Measurements from ENCODE around the gene DCXR. TPM values are rescaled to one million over a fixed set of nuclear protein-coding genes. Genes with fewer than 3 reads are reported as not detected.
A peak's percentile ranks its signal among the peaks of the same experiment; 100 is the strongest.

The DCXR gene
- 144 TPM for total RNA-seq
- long read RNA-seq, transcript DCXR-213 (7 exons, 915 nt) = minor isoform, 10 of 149 reads
- long read RNA-seq, transcript DCXR-212 (5 exons, 715 nt) = minor isoform, 5 of 149 reads
- long read RNA-seq, transcript DCXR-201 (8 exons, 887 nt) = major isoform, 89 of 149 reads
- long read RNA-seq, transcript DCXR-218 (8 exons, 676 nt) = minor isoform, 5 of 149 reads
- long read RNA-seq, partial matches to known transcripts = 14 of 149 reads
- long read RNA-seq, other reads (novel, unspliced or antisense) = 23 of 149 reads

GRCh38 chr17:82037092-82037888 lies at the start of gene DCXR:
Gene DCXR, minus strand, starts transcription at chr17:82037697. Its CDS starts 15 bp downstream, at chr17:82037682.
- intact Hi-C loops (cut with DNase I) = loop anchor here (5.0 kb wide), 1 partner anchor 60 kb away; the partner anchor contains the start of gene FASN

GRCh38 chr17:82085931-82086764 lies 48.7 kb upstream of the DCXR start:
- no peak for DNase-seq (ENCODE audit: low spot score)
- intact Hi-C loops (cut with DNase I) = no loop called here

More at GRCh38 chr17:82037092-82037888, at the start of gene DCXR:
- DNase-seq (ENCODE audit: low spot score) = peak; percentile 99

GRCh38 chr17:82085031-82085861 lies 47.7 kb upstream of the DCXR start:
- DNase-seq (ENCODE audit: low spot score) = no peak
- intact Hi-C loops (cut with DNase I) = no loop called here

GRCh38 chr17:82084373-82085030 lies 47.0 kb upstream of the DCXR start:
- intact Hi-C loops (cut with DNase I) = no loop called here
- no peak for DNase-seq (ENCODE audit: low spot score)

- DNase-seq (ENCODE audit: low spot score) = no peak
- intact Hi-C loops (cut with DNase I) = no loop called here
Measured at GRCh38 chr17:82083533-82084359, 46.2 kb upstream of the DCXR start.

- intact Hi-C loops (cut with DNase I) = no loop called here
- DNase-seq (ENCODE audit: low spot score) = no peak
Measured at GRCh38 chr17:82083009-82083408, 45.5 kb upstream of the DCXR start.

- no peak for DNase-seq (ENCODE audit: low spot score)
- intact Hi-C loops (cut with DNase I) = no loop called here
Measured at GRCh38 chr17:82082456-82082855, 45.0 kb upstream of the DCXR start.

- intact Hi-C loops (cut with DNase I) = no loop called here
- DNase-seq (ENCODE audit: low spot score) = no peak
Measured at GRCh38 chr17:82081966-82082365, 44.5 kb upstream of the DCXR start.

GRCh38 chr17:82081546-82081945 lies 44.0 kb upstream of the DCXR start:
- DNase-seq (ENCODE audit: low spot score) = no peak
- intact Hi-C loops (cut with DNase I) = no loop called here

- no peak for DNase-seq (ENCODE audit: low spot score)
- intact Hi-C loops (cut with DNase I) = no loop called here
Measured at GRCh38 chr17:82080789-82081464, 43.4 kb upstream of the DCXR start.

GRCh38 chr17:82080048-82080788 lies 42.7 kb upstream of the DCXR start:
- no peak for DNase-seq (ENCODE audit: low spot score)
- intact Hi-C loops (cut with DNase I) = no loop called here

GRCh38 chr17:82079001-82079677 lies 41.6 kb upstream of the DCXR start:
- no peak for DNase-seq (ENCODE audit: low spot score)
- intact Hi-C loops (cut with DNase I) = no loop called here

GRCh38 chr17:82078433-82078832 lies 40.9 kb upstream of the DCXR start:
- DNase-seq (ENCODE audit: low spot score) = no peak

GRCh38 chr17:82077617-82078358 lies 40.3 kb upstream of the DCXR start:
- intact Hi-C loops (cut with DNase I) = no loop called here
- DNase-seq (ENCODE audit: low spot score) = no peak

More at GRCh38 chr17:82078433-82078832, 40.9 kb upstream of the DCXR start:
- intact Hi-C loops (cut with DNase I) = no loop called here

- no peak for DNase-seq (ENCODE audit: low spot score)
- intact Hi-C loops (cut with DNase I) = no loop called here
Measured at GRCh38 chr17:82076785-82077591, 39.5 kb upstream of the DCXR start.
